Spleen (tissue), 11 donors: ENCODE measurements around the gene SAFB2. TPM values are rescaled to one million over a fixed set of nuclear protein-coding genes. Genes with fewer than 3 reads are reported as not detected.

Experiments
- DNase-seq: peaks from one replicate; pipeline ENCODE4 v3.0.0-alpha.2; 2020
- H3K27ac ChIP-seq, 8 donors: fragments of 200-600 bp; sonication (generic) in 7 of 8; 1 replicate in 4 of 8; 2 replicates in 4 of 8; pipeline versions ENCODE4 v1.5.0 to v1.8.0; 2016 to 2021; ENCODE audit warnings: inconsistent platforms in 4 of 8, mild to moderate bottlenecking in 4 of 8, moderate library complexity in 1 of 8
- H3K27me3 ChIP-seq, 7 donors: fragments of 200-600 bp; sonication (generic) in 6 of 7; replicated peaks in 1 of 7; 1 replicate in 4 of 7; 2 replicates in 3 of 7; pipeline versions ENCODE4 v1.5.0 to v1.8.0; 2016 to 2021; ENCODE audit warnings: inconsistent platforms in 3 of 7, mild to moderate bottlenecking in 1 of 7
- H3K36me3 ChIP-seq, 6 donors: fragments of 200-600 bp; sonication (generic) in 5 of 6; 1 replicate in 4 of 6; 2 replicates in 2 of 6; pipeline versions ENCODE4 v1.5.0 to v1.8.0; 2016 to 2021; ENCODE audit warnings: inconsistent platforms in 2 of 6
- H3K4me1 ChIP-seq, 6 donors: fragments of 200-600 bp; sonication (generic) in 5 of 6; 1 replicate in 3 of 6; 2 replicates in 3 of 6; pipeline versions ENCODE4 v1.5.0 to v1.8.0; 2016 to 2021; ENCODE audit warnings: inconsistent platforms in 3 of 6
- H3K4me3 ChIP-seq, 8 donors: fragments of 200-600 bp; sonication (generic) in 7 of 8; 1 replicate in 4 of 8; 2 replicates in 4 of 8; pipeline versions ENCODE4 v1.5.0 to v1.8.0; 2016 to 2021; ENCODE audit warnings: inconsistent platforms in 4 of 8, mild to moderate bottlenecking in 4 of 8, moderate library complexity in 2 of 8
- H3K9me3 ChIP-seq, 8 donors: fragments of 200-600 bp; sonication (generic) in 7 of 8; 1 replicate in 4 of 8; 2 replicates in 4 of 8; pipeline versions ENCODE4 v1.5.0 to v1.8.0; 2016 to 2021; ENCODE audit warnings: inconsistent platforms in 4 of 8
- POLR2A ChIP-seq, 3 donors: fragments of 450-650 bp; IDR thresholded peaks; one replicate each; pipeline ENCODE4 v1.5.1; 2017; ENCODE audit warnings: antibody characterized with exemption in 3 of 3, mild to moderate bottlenecking in 1 of 3
- POLR2AphosphoS5 ChIP-seq, 3 donors: sonication (generic); formaldehyde crosslinking; IDR thresholded peaks; one replicate each; pipeline ENCODE4 v1.5.1; 2017; ENCODE audit warnings: antibody characterized with exemption in 3 of 3
- WGBS, 5 donors: extraction: QIAGEN DNeasy Blood & Tissue Kit in 3 of 5; methylation state at CpG; one replicate each; pipeline versions ENCODE4 v1.1.5 to v1.1.7; 2013 to 2018; 5-methylcytosine and 5-hydroxymethylcytosine counted together
- intact Hi-C: fragments of 100-400 bp; cut with DNase I; formaldehyde crosslinking; loops from one replicate; pipeline ENCODE4 v1.15.0; 2023; ENCODE audit warnings: low total_unique reads
- polyA plus RNA-seq, 3 donors: library from polyadenylated mRNA; stranded (reverse); fragments of 200-250 nt; gene quantifications; one replicate each; pipeline ENCODE4 v1.2.1, GENCODE V29; 2013
- total RNA-seq, 7 donors: library from RNA; depleted of rRNA in 3 of 7; stranded (reverse); fragments of >200 nt in 3 of 7; fragmentation: NEBNext Ultra II Directional in 4 of 7; extraction: Animal tissue kit (Norgen Biotek cat#: 25700) in 4 of 7; gene quantifications; one replicate each; pipeline versions ENCODE4 v1.1.0 to v1.2.1, GENCODE V29; 2016 to 2021
- TF ChIP-seq, protein P1 (sequence below), 11 experiments: fragments of 200-600 bp in 7 of 11; fragments of 450-650 bp in 4 of 11; sonication (generic) in 4 of 11; IDR thresholded peaks in 8 of 11; conservative IDR thresholded peaks in 3 of 11; 1 replicate in 7 of 11; 2 replicates in 4 of 11; pipeline versions ENCODE4 v1.4.0 to v1.8.0; 2016 to 2021; ENCODE audit warnings: antibody characterized with exemption in 11 of 11, inconsistent platforms in 4 of 11, mild to moderate bottlenecking in 1 of 11
- donor health status: healthy with polysubstance abuse.
- donor health status: DM: no; HTN: no; CAD: no; lungs with moderate emphysema.
- donor health status: DM: no; HTN: no; CAD: no.
- donor health status: Bipolar disorder and iron deficiency.
- donor health status: healthy.
- donor health status: DM: no; HTN: no; CAD: no.
- donor health status: DM: yes; HTN: yes; CAD: no.

SAFB2 gene
- total and polyA plus RNA-seq, 10 donors, result 34.8 to 146 (median 110) TPM

DNA sequence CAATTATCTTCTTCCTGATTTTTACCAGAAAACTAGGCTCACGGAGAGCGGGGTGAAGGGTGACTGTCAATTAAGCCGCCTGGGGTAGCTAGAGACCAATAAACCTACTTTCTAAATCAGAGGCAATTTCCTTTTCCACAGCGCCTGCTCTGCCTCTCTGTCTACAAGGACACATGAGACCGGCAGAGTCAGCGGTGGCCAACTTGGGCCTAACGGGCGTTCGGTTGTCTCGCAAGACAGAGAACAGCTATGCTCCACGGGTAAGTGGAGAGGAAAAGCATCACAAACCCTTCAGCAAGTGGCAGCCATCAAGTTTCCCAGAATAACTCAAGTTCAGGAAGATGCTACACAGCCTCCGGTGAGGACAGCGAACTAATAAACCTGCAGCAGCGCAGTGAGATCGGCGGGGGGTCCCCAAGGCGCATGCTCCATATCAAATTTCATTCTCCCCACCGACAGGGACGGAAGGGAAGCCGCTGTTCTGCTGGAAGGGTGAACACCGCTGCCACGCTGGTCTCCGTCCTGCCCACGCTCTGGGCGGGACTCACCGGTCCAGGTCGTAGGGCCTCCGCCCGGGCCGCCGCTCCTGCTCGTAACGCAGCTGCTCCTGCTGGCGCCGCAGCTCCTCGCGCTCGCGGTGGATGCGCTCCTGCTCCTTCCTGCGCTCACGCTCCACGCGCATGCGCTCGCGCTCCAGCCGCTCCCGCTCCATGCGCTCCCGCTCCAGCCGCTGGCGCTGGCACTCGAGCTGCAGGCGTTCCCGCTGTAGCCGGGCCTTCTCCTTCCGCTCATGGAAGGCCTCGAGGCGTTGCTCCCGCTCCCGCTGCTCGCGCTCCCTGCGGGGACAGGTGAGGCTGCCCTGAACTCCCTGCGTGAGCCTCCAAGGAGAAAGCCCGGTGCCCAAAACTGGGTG, 29.0 kb downstream of the SAFB2 start:
- Histone ChIP-seq H3K27ac (no peak overlapping the region), H3K4me1 (no peaks in the 10 kb centered on the region), H3K36me3 (peaks cover 13 to 100% (median 100%) of the 10 kb centered on the region in 6 donors), H3K27me3 (no peaks in the 10 kb centered on the region), H3K9me3 (no peaks in the 10 kb centered on the region), H3K4me3 (no peak overlapping the region)
- TF ChIP-seq, protein P1, sequence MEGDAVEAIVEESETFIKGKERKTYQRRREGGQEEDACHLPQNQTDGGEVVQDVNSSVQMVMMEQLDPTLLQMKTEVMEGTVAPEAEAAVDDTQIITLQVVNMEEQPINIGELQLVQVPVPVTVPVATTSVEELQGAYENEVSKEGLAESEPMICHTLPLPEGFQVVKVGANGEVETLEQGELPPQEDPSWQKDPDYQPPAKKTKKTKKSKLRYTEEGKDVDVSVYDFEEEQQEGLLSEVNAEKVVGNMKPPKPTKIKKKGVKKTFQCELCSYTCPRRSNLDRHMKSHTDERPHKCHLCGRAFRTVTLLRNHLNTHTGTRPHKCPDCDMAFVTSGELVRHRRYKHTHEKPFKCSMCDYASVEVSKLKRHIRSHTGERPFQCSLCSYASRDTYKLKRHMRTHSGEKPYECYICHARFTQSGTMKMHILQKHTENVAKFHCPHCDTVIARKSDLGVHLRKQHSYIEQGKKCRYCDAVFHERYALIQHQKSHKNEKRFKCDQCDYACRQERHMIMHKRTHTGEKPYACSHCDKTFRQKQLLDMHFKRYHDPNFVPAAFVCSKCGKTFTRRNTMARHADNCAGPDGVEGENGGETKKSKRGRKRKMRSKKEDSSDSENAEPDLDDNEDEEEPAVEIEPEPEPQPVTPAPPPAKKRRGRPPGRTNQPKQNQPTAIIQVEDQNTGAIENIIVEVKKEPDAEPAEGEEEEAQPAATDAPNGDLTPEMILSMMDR (IDR thresholded peaks at IDR 0.05 in 8 of 11, conservative IDR thresholded peaks at IDR 0.05 in 3 of 11), result no peak
- TF ChIP-seq POLR2AphosphoS5 (IDR thresholded peaks at IDR 0.05), result peak in 2 of 3 donors; percentile 27 to 67
- intact Hi-C loops, result no loop called here
- 94 to 97% (median 95%) methylated on average over 66 to 67 of the region's 67 CpGs for WGBS, 5 donors
- no peak for DNase-seq

DNA sequence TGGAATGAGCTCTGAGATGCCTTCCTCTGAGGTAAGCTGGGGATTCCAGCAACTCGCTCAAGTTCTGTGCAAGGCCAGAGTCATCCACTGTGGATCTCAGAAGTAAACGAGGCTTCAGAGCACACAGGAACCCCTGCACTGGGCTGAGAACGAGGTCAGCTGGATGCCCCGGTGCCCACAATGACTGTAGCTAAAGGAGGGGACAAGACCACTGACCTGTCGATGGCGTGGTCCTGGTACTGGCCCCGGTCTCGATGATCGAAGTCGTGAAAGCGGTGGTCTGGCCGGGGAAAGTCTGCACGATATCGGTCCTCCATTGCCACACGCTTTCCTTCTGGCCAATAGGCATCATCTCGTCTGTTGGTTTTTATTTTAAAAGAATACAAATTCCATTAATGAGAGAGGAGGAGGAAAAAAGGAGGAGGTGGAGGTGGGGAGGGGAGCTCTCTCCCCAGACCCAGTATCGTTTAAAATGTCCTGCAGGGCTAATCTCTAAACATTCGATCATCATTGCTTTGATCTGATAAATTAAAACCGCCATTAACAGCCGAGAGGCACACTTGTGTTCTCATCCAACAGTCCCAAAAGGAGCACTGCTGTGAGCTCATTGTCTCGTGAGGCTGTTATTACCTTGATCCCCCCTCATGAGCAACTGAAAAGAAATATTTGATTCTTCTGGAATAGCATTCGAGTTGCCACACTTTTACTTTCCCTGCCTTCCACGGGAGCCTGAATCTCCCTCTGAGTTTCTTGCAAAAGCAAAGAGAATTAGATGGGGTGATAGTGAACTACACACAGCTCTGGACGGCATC, 29.8 kb downstream of the SAFB2 start:
- peak; percentile 13 for DNase-seq
- TF ChIP-seq POLR2AphosphoS5 (IDR thresholded peaks at IDR 0.05), result peak in 1 of 3 donors; percentile 9
- TF ChIP-seq, protein P1 (IDR thresholded peaks at IDR 0.05 in 8 of 11, conservative IDR thresholded peaks at IDR 0.05 in 3 of 11), result no peak
- no peak for TF ChIP-seq POLR2A (IDR thresholded peaks at IDR 0.05)
- intact Hi-C loops, result no loop called here
- Histone ChIP-seq H3K36me3 (peaks cover 7 to 100% (median 100%) of the 10 kb centered on the region in 6 donors), H3K4me1 (no peaks in the 10 kb centered on the region), H3K9me3 (no peaks in the 10 kb centered on the region), H3K4me3 (no peak overlapping the region), H3K27ac (no peak overlapping the region), H3K27me3 (no peaks in the 10 kb centered on the region)
- WGBS, 5 donors, result 93 to 95% (median 94%) methylated on average over 24 of the region's 24 CpGs

DNA sequence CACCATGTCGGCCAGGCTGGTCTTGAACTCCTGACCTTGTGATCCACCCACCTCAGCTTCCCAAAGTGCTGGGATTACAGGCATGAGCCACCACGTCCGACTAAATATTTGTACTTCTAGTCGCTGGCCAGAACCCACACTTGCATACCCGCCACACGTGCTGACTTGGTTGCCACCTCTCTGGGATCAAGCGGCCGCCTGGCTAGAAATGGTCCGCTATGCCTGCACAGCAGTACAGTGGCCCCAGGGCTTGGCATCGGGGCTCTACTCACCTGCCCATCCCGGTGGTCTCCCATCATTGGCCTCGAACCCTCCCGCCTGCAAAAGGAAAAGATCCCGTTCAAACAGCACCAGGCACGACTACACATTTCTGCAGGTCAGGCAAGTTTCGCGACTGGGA, 31.1 kb downstream of the SAFB2 start:
- Histone ChIP-seq H3K36me3 (peaks cover 14 to 100% (median 100%) of the 10 kb centered on the region in 6 donors), H3K4me3 (no peak overlapping the region), H3K9me3 (no peaks in the 10 kb centered on the region), H3K4me1 (peaks cover 0 to 10% (median under 1%) of the 10 kb centered on the region in 6 donors), H3K27ac (no peak overlapping the region), H3K27me3 (no peaks in the 10 kb centered on the region)
- intact Hi-C loops, result no loop called here
- no peak for TF ChIP-seq POLR2A (IDR thresholded peaks at IDR 0.05)
- TF ChIP-seq, protein P1 (IDR thresholded peaks at IDR 0.05 in 8 of 11, conservative IDR thresholded peaks at IDR 0.05 in 3 of 11), result no peak
- no peak for TF ChIP-seq POLR2AphosphoS5 (IDR thresholded peaks at IDR 0.05)
- WGBS, 5 donors, result 94 to 98% (median 96%) methylated on average over 17 of the region's 17 CpGs
- peak; percentile 37 for DNase-seq

DNA sequence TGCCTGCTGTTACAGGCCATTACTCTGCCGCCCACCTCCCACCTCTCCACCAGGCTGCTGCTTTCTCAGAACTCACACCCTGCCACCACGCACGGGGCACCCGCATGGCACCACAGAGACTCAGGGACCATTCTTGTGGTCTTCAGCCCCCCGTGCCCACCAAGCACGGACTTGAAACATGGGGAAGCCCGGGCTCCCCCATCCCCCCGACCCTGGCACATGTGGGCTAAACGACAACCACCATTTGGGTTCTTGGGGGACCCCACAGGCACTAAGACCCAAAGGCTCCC, 31.8 kb downstream of the SAFB2 start:
- intact Hi-C loops, result no loop called here
- H3K27me3 ChIP-seq, result no peaks in the 10 kb centered on the region
- peaks cover 14 to 100% (median 97%) of the 10 kb centered on the region in 6 donors for H3K36me3 ChIP-seq
- no peak overlapping the region for H3K27ac ChIP-seq
- no peaks in the 10 kb centered on the region for H3K9me3 ChIP-seq
- no peak for DNase-seq
- TF ChIP-seq, protein P1 (IDR thresholded peaks at IDR 0.05 in 8 of 11, conservative IDR thresholded peaks at IDR 0.05 in 3 of 11), result no peak
- TF ChIP-seq POLR2A (IDR thresholded peaks at IDR 0.05), result no peak
- TF ChIP-seq POLR2AphosphoS5 (IDR thresholded peaks at IDR 0.05), result peak in 1 of 3 donors; percentile 5
- WGBS, 5 donors, result 92 to 97% (median 94%) methylated on average over 5 to 9 of the region's 9 CpGs
- no peak overlapping the region for H3K4me3 ChIP-seq
- peaks cover under 1 to 17% (median 7%) of the 10 kb centered on the region in 6 donors for H3K4me1 ChIP-seq
